HCT116 (cell line): ENCODE measurements around the gene NELFB. TPM values are rescaled to one million over a fixed set of nuclear protein-coding genes. Genes with fewer than 3 reads are reported as not detected.

ENCODE experiments used
- ATAC-seq: fragments of 200-7000 bp; cut with Tn5 transposase; 2 replicates; pipeline ENCODE4 v1.9.1; 2020; ENCODE audit warnings: mild to moderate bottlenecking, moderate library complexity
- BruUV-seq: library from RNA; stranded (reverse); fragments of 400-500 nt; replicated peaks from 2 replicates; lab custom pipeline; 2021; lab: Mats Ljungman, UMichigan
- CTCF ChIA-PET: fragments of 300-600 bp; sonication (Branson Sonifier 250); formaldehyde crosslinking; loops from one replicate; lab custom pipeline; 2021; ENCODE audit warnings: antibody characterized with exemption; lab: Charles Lee
- POLR2A ChIA-PET: fragments of 300-600, 350-600 bp; sonication (Branson Sonifier 250); formaldehyde crosslinking; loops from one replicate; lab custom pipeline; 2021; ENCODE audit warnings: antibody characterized with exemption; lab: Charles Lee
- RAD21 ChIA-PET, 2 experiments: fragments of 300-600 bp; sonication (Branson Sonifier 250); formaldehyde crosslinking; loops; one replicate each; lab custom pipeline; 2023; ENCODE audit warnings: low total read pairs in 2 of 2; ENCODE audit not compliant: uncharacterized antibody in 2 of 2, unreplicated experiment in 2 of 2, low non-redundant PET in 1 of 2; lab: Charles Lee
- DNase-seq: peaks from one replicate; pipeline ENCODE4 v3.0.0-alpha.2; 2010; ENCODE audit warnings: low read depth, low spot score
- H2AFZ ChIP-seq: fragments of 200-600 bp; shearing (Covaris generic), sonication (generic); 2 replicates; pipeline ENCODE4 v1.6.1; 2017; ENCODE audit warnings: low read depth, mixed run types, mixed read lengths, antibody characterized with exemption, low read length; ENCODE audit not compliant: poor library complexity, severe bottlenecking
- H3K27ac ChIP-seq: 2 replicates; pipeline ENCODE4 v1.5.1; 2012; ENCODE audit warnings: low read depth, low read length
- H3K27me3 ChIP-seq: fragments of 200-600 bp; sonication (generic); 2 replicates; pipeline ENCODE4 v1.6.1; 2016; ENCODE audit warnings: mixed run types, low read length, mixed read lengths; ENCODE audit not compliant: insufficient read depth
- H3K36me3 ChIP-seq, 2 experiments: fragments of 200-500 bp in 1 of 2; fragments of 200-600 bp in 1 of 2; sonication (Bioruptor generic) in 1 of 2; sonication (generic) in 1 of 2; 2 replicates each; pipeline versions ENCODE4 v1.5.1 to v1.6.1; 2014 to 2016; ENCODE audit warnings: low read length in 2 of 2, inconsistent platforms in 1 of 2, mixed read lengths in 1 of 2, mixed run types in 1 of 2; ENCODE audit not compliant: insufficient read depth in 2 of 2, control insufficient read depth in 1 of 2
- H3K4me1 ChIP-seq, 2 experiments: fragments of 200-600 bp in 1 of 2; sonication (generic) in 1 of 2; 2 replicates each; pipeline versions ENCODE4 v1.5.1 to v1.6.1; 2012 to 2017; ENCODE audit warnings: low read length in 2 of 2, inconsistent platforms in 1 of 2, mild to moderate bottlenecking in 1 of 2, mixed read lengths in 1 of 2, mixed run types in 1 of 2, moderate library complexity in 1 of 2; ENCODE audit not compliant: insufficient read depth in 2 of 2, control insufficient read depth in 1 of 2
- H3K4me2 ChIP-seq: fragments of 200-600 bp; sonication (generic); 2 replicates; pipeline ENCODE4 v1.6.1; 2017; ENCODE audit warnings: mixed run types, low read length, mixed read lengths
- H3K4me3 ChIP-seq, 2 experiments: fragments of 200-600 bp in 1 of 2; sonication (generic) in 1 of 2; replicated peaks in 1 of 2; 2 replicates each; pipeline ENCODE4 v1.5.1; 2011 to 2016; ENCODE audit warnings: low read length in 2 of 2, control low read depth in 1 of 2, low read depth in 1 of 2, mild to moderate bottlenecking in 1 of 2, mixed read lengths in 1 of 2, mixed run types in 1 of 2
- H3K79me2 ChIP-seq: fragments of 200-600 bp; sonication (generic); 2 replicates; pipeline ENCODE4 v1.6.1; 2017; ENCODE audit warnings: mild to moderate bottlenecking, mixed run types, low read length, moderate library complexity, mixed read lengths; ENCODE audit not compliant: insufficient read depth
- H3K9ac ChIP-seq: fragments of 200-600 bp; sonication (generic); 2 replicates; pipeline ENCODE4 v1.6.1; 2016; ENCODE audit warnings: low read length, mixed read lengths
- H3K9me2 ChIP-seq: fragments of 200-600 bp; sonication (generic), shearing (Covaris generic); 2 replicates; pipeline ENCODE4 v1.6.1; 2017; ENCODE audit warnings: mixed run types, mild to moderate bottlenecking, moderate library complexity; ENCODE audit not compliant: insufficient read depth
- H3K9me3 ChIP-seq, 2 experiments: fragments of 200-500 bp in 1 of 2; fragments of 200-600 bp in 1 of 2; sonication (Bioruptor generic) in 1 of 2; sonication (generic) in 1 of 2; 2 replicates each; pipeline ENCODE4 v1.6.1; 2014 to 2017; ENCODE audit warnings: low read length in 2 of 2, mixed read lengths in 2 of 2, inconsistent platforms in 1 of 2, low read depth in 1 of 2, mild to moderate bottlenecking in 1 of 2, mixed run types in 1 of 2, moderate library complexity in 1 of 2; ENCODE audit not compliant: control insufficient read depth in 1 of 2, insufficient read depth in 1 of 2
- H4K20me1 ChIP-seq: fragments of 200-600 bp; sonication (generic), shearing (Covaris generic); 2 replicates; pipeline ENCODE4 v1.6.1; 2017; ENCODE audit warnings: mixed run types, mild to moderate bottlenecking, moderate library complexity; ENCODE audit not compliant: insufficient read depth
- ELF1 ChIP-seq: IDR thresholded peaks from 2 replicates; pipeline ENCODE4 v1.6.1; 2012; ENCODE audit warnings: low read depth, borderline replicate concordance
- FOSL1 ChIP-seq: IDR thresholded peaks from 2 replicates; pipeline ENCODE4 v1.6.1; 2012; ENCODE audit warnings: low read depth
- JUND ChIP-seq: IDR thresholded peaks from 2 replicates; pipeline ENCODE4 v1.6.1; 2012
- POLR2AphosphoS5 ChIP-seq: IDR thresholded peaks from 2 replicates; pipeline ENCODE4 v1.6.1; 2011; ENCODE audit warnings: mild to moderate bottlenecking, low read depth, low read length, moderate library complexity
- TCF7L2 ChIP-seq: IDR thresholded peaks from 2 replicates; pipeline ENCODE4 v1.7.0; 2011; ENCODE audit warnings: borderline replicate concordance, inconsistent platforms; ENCODE audit not compliant: insufficient read depth, insufficient read length; ENCODE audit errors: extremely low read depth
- ZFX ChIP-seq: fragments of 450-650 bp; IDR thresholded peaks from 2 replicates; pipeline ENCODE4 v1.6.1; 2017
- intact Hi-C: fragments of 100-400 bp; cut with micrococcal nuclease; formaldehyde crosslinking; loops from 2 replicates; pipeline ENCODE4 v1.10.0; 2022
- total RNA-seq: library from RNA; stranded (reverse); gene quantifications from one replicate; pipeline ENCODE4 v1.2.1, GENCODE V29; 2021; ENCODE audit not compliant: unreplicated experiment
- TF ChIP-seq, protein P1 (sequence below): IDR thresholded peaks from 2 replicates; pipeline ENCODE4 v1.6.1; 2011; ENCODE audit warnings: mild to moderate bottlenecking, low read length, moderate library complexity; ENCODE audit not compliant: insufficient replicate concordance; ENCODE audit errors: extremely low read depth
- TF ChIP-seq, protein P2 (sequence below), 3 experiments: fragments of 200-600 bp in 1 of 3; sonication (generic) in 1 of 3; IDR thresholded peaks in 2 of 3; conservative IDR thresholded peaks in 1 of 3; 2 replicates each; pipeline ENCODE4 v1.5.1; 2012 to 2017; ENCODE audit warnings: low read depth in 2 of 3, low read length in 2 of 3, antibody characterized with exemption in 1 of 3, borderline replicate concordance in 1 of 3, control low read depth in 1 of 3, mild to moderate bottlenecking in 1 of 3, mixed read lengths in 1 of 3, mixed run types in 1 of 3, moderate library complexity in 1 of 3; ENCODE audit not compliant: insufficient read depth in 1 of 3
- TF ChIP-seq, protein P3 (sequence below): IDR thresholded peaks from 2 replicates; pipeline ENCODE4 v1.6.1; 2012

Gene NELFB
- total RNA-seq, 1 experiment from 2014 or later: 86.4 TPM

DNA sequence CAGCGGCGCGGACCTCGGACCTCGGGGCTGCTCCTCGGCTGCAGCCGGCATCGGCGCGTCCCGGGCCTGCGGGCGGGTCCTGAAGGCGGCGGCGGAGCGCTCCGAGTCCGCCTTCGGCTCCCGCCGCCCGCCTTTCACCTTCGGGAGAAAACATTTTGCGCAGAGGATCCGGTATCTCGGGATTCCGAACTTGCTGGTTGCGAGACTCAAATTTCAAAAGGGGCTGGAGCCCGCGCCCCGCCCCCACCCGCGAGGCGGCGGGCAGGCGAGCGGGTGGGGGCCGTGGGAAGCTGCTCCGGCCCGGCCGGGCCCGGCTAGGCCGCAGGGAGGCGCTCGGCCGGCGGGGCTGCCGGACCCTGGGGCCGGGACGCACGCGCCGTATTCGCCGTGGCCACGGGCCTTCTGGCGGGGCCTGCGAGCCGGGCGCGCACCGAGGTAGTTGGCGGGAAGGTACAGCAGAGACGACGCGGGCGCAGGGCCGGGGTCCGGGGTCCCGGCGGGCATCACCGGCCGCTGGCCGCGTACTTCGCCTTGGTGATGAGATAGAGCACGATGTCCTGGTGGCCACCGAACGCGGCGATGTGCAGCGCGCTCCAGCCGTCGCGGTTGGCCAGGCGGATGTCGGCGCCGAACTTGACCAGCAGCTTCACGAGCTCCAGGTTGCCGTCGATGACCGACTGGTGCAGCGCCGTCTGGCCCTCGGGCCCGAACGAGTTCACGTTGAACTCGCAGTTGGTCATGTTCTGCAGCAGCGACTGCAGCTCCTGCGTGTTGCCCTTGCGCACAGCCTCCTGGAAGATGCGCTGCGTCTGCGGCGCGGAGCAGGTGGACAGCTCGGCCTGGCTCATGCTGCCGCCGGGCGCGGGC is 46.2 kb downstream of the NELFB start:
- ChIA-PET RAD21 (interaction anchor here (0.7 to 0.9 kb wide), 2 partner anchors 14 to 78 kb away, joined by 3 read pairs; no protein-coding TSS in a partner anchor), CTCF (interaction anchor here (0.9 to 2.1 kb wide), 14 partner anchors 9 to 251 kb away, joined by 3 to 16 read pairs (median 4); partner anchors contain the start of genes EXD3, MRPL41 and NOXA1), POLR2A (interaction anchor here (1.0 to 2.1 kb wide), 6 partner anchors 10 to 111 kb away, joined by 3 to 24 read pairs (median 4); no protein-coding TSS in a partner anchor)
- TF ChIP-seq JUND (no peak), TCF7L2 (peak; percentile 89), FOSL1 (no peak), POLR2AphosphoS5 (no peak), ZFX (peak; percentile 90), ELF1 (no peak)
- TF ChIP-seq, protein P1, sequence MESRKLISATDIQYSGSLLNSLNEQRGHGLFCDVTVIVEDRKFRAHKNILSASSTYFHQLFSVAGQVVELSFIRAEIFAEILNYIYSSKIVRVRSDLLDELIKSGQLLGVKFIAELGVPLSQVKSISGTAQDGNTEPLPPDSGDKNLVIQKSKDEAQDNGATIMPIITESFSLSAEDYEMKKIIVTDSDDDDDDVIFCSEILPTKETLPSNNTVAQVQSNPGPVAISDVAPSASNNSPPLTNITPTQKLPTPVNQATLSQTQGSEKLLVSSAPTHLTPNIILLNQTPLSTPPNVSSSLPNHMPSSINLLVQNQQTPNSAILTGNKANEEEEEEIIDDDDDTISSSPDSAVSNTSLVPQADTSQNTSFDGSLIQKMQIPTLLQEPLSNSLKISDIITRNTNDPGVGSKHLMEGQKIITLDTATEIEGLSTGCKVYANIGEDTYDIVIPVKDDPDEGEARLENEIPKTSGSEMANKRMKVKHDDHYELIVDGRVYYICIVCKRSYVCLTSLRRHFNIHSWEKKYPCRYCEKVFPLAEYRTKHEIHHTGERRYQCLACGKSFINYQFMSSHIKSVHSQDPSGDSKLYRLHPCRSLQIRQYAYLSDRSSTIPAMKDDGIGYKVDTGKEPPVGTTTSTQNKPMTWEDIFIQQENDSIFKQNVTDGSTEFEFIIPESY: no peak
- TF ChIP-seq, protein P2, sequence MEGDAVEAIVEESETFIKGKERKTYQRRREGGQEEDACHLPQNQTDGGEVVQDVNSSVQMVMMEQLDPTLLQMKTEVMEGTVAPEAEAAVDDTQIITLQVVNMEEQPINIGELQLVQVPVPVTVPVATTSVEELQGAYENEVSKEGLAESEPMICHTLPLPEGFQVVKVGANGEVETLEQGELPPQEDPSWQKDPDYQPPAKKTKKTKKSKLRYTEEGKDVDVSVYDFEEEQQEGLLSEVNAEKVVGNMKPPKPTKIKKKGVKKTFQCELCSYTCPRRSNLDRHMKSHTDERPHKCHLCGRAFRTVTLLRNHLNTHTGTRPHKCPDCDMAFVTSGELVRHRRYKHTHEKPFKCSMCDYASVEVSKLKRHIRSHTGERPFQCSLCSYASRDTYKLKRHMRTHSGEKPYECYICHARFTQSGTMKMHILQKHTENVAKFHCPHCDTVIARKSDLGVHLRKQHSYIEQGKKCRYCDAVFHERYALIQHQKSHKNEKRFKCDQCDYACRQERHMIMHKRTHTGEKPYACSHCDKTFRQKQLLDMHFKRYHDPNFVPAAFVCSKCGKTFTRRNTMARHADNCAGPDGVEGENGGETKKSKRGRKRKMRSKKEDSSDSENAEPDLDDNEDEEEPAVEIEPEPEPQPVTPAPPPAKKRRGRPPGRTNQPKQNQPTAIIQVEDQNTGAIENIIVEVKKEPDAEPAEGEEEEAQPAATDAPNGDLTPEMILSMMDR (IDR thresholded peaks at IDR 0.05 in 2 of 3, conservative IDR thresholded peaks at IDR 0.05 in 1 of 3; ENCODE audit: borderline replicate concordance in 1 of 3, insufficient read depth in 1 of 3, low read depth in 2 of 3, low read length in 2 of 3): peak in 1 of 3 experiments; percentile 21; a peak in 2 of 6 replicates
- TF ChIP-seq, protein P3, sequence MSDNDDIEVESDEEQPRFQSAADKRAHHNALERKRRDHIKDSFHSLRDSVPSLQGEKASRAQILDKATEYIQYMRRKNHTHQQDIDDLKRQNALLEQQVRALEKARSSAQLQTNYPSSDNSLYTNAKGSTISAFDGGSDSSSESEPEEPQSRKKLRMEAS: no peak
- Histone ChIP-seq H3K4me3 (peak overlapping the region; percentile 51 to 69), H2AFZ (no peak overlapping the region), H4K20me1 (peaks cover 2% of the 10 kb centered on the region; the same call in 1 of the 2 replicates), H3K9me2 (no peaks in the 10 kb centered on the region), H3K9me3 (no peaks in the 10 kb centered on the region), H3K9ac (peak overlapping the region; percentile 73), H3K36me3 (no peaks in the 10 kb centered on the region), H3K79me2 (peaks cover 17% of the 10 kb centered on the region), H3K4me2 (peak overlapping the region; percentile 97), H3K27ac (peak overlapping the region; percentile 78), H3K27me3 (no peaks in the 10 kb centered on the region), H3K4me1 (peaks cover 28 to 72% of the 10 kb centered on the region in 2 experiments)
- intact Hi-C loops: loop anchor here (2.0 kb wide), 1 partner anchor 105 kb away; no protein-coding TSS in a partner anchor
- no TSS peak for BruUV-seq
- DNase-seq (peak; percentile 29), ATAC-seq (peak; percentile 50)
